Ascending aorta (tissue), 2 donors: ENCODE results near the gene ABCA10. TPM values are rescaled to one million over a fixed set of nuclear protein-coding genes. Genes with fewer than 3 reads are reported as not detected.

Source experiments
- DNase-seq, 2 donors: peaks; one replicate each; pipeline ENCODE4 v3.0.0-alpha.2; 2019; ENCODE audit warnings: low spot score in 2 of 2
- H3K27ac ChIP-seq, 2 donors: fragments of 200-600 bp; sonication (generic); one replicate each; pipeline ENCODE4 v1.5.1; 2016 to 2017; ENCODE audit warnings: mild to moderate bottlenecking in 1 of 2
- H3K27me3 ChIP-seq: fragments of 200-600 bp; sonication (generic); one replicate; pipeline ENCODE4 v1.5.1; 2017
- H3K36me3 ChIP-seq, 2 donors: fragments of 200-600 bp; sonication (generic); one replicate each; pipeline ENCODE4 v1.5.1; 2016
- H3K4me1 ChIP-seq, 2 donors: fragments of 200-600 bp; sonication (generic); one replicate each; pipeline ENCODE4 v1.5.1; 2016 to 2017; ENCODE audit warnings: mild to moderate bottlenecking in 1 of 2
- H3K4me3 ChIP-seq, 2 donors: fragments of 200-600 bp; sonication (generic); one replicate each; pipeline ENCODE4 v1.5.1; 2016 to 2017; ENCODE audit warnings: mild to moderate bottlenecking in 1 of 2
- H3K9me3 ChIP-seq, 2 donors: fragments of 200-600 bp; sonication (generic); one replicate each; pipeline ENCODE4 v1.5.1; 2016
- intact Hi-C: fragments of 100-400 bp; cut with DNase I; formaldehyde crosslinking; loops from one replicate; pipeline ENCODE4 v1.15.1; 2023
- total RNA-seq: library from RNA; depleted of rRNA; stranded (reverse); fragments of >200 nt; gene quantifications from one replicate; pipeline ENCODE4 v1.1.0, GENCODE V29; 2016
- TF ChIP-seq, protein P1 (sequence below), 3 experiments: fragments of 200-600 bp in 2 of 3; fragments of 450-650 bp in 1 of 3; sonication (generic) in 2 of 3; IDR thresholded peaks; one replicate each; pipeline ENCODE4 v1.5.1; 2016 to 2019; ENCODE audit warnings: antibody characterized with exemption in 3 of 3, mild to moderate bottlenecking in 1 of 3, moderate library complexity in 1 of 3

Gene ABCA10
- total RNA-seq, 1 donor from 2014 or later, result 6.8 TPM

DNA sequence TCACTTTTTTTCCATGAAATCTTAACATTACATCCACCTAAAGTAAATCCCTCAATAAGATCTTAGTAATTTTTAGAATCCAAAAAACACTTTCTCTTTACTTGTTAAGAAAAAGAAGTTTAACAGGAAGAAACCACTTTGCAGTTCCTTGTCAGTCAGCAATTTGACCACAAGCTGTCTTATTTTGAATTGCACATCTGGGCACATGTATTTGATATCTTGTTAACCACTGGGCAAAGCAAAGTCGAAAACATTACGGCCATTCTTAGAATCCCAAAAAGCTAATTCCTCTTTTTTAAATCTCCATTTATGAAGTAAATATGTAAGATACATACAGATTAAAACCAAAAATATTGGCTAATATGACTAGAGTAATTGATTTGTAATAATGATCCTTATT lies 1.1 kb downstream of the ABCA10 start:
- Histone ChIP-seq H3K4me1 (no peaks in the 10 kb centered on the region), H3K4me3 (no peak overlapping the region), H3K9me3 (peaks cover 2 to 3% of the 10 kb centered on the region in 2 donors), H3K27ac (no peak overlapping the region), H3K27me3 (no peaks in the 10 kb centered on the region), H3K36me3 (no peaks in the 10 kb centered on the region)
- TF ChIP-seq, protein P1, sequence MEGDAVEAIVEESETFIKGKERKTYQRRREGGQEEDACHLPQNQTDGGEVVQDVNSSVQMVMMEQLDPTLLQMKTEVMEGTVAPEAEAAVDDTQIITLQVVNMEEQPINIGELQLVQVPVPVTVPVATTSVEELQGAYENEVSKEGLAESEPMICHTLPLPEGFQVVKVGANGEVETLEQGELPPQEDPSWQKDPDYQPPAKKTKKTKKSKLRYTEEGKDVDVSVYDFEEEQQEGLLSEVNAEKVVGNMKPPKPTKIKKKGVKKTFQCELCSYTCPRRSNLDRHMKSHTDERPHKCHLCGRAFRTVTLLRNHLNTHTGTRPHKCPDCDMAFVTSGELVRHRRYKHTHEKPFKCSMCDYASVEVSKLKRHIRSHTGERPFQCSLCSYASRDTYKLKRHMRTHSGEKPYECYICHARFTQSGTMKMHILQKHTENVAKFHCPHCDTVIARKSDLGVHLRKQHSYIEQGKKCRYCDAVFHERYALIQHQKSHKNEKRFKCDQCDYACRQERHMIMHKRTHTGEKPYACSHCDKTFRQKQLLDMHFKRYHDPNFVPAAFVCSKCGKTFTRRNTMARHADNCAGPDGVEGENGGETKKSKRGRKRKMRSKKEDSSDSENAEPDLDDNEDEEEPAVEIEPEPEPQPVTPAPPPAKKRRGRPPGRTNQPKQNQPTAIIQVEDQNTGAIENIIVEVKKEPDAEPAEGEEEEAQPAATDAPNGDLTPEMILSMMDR (IDR thresholded peaks at IDR 0.05), result no peak
- intact Hi-C loops, result no loop called here
- DNase-seq, result no peak

DNA sequence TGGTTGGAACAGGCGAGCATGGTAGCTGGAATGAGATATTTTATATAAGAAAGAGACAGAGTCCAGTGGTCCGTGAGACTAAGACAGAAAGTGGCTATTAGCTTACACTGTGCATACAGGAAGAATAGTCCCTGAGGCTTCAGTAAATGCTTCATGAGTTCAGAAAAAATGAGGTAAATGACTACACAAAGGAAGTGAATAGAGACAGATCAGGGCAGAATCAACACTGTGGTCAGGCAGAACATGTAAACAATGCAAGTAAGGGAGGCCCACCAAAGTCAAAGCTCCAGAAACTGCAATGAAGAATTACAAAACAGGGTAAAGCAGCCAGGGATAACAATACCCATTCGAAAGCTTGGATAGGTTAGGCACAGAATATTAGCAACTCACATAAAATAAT lies 4.8 kb downstream of the ABCA10 start:
- Histone ChIP-seq H3K27me3 (no peaks in the 10 kb centered on the region), H3K36me3 (no peaks in the 10 kb centered on the region), H3K4me1 (no peaks in the 10 kb centered on the region), H3K9me3 (no peaks in the 10 kb centered on the region), H3K27ac (no peak overlapping the region), H3K4me3 (no peak overlapping the region)
- intact Hi-C loops, result no loop called here
- no peak for DNase-seq
- TF ChIP-seq, protein P1 (IDR thresholded peaks at IDR 0.05), result no peak

DNA sequence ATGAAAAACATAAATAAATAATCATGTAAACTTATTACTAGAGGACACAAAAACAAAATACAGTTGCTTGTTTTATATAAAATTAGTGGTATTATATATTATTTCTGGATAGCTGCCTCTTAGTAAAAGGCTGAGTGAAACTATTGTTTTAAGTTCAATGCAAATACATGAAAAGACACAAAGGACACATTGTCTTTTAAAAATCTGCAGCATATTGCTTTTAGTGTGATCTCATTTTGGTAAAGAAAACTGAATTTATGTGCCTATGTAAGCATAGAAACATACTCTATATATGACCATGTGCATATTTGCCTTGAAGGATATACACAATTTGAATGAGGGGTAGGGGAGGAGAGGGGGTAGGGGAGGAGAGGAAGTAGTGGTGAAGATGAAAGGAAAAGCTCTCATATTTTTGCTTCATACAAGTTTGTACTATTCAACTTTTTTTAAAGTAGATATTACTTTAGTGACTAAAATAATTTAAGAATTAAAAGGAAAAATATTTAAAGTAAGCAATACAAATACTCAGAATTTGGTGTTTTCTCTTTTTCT lies 5.8 kb downstream of the ABCA10 start:
- H3K36me3 ChIP-seq, result no peaks in the 10 kb centered on the region
- H3K9me3 ChIP-seq, result no peaks in the 10 kb centered on the region
- intact Hi-C loops, result no loop called here
- no peaks in the 10 kb centered on the region for H3K27me3 ChIP-seq
- no peak overlapping the region for H3K27ac ChIP-seq
- TF ChIP-seq, protein P1 (IDR thresholded peaks at IDR 0.05), result no peak
- no peaks in the 10 kb centered on the region for H3K4me1 ChIP-seq
- DNase-seq, result no peak
- H3K4me3 ChIP-seq, result no peak overlapping the region

DNA sequence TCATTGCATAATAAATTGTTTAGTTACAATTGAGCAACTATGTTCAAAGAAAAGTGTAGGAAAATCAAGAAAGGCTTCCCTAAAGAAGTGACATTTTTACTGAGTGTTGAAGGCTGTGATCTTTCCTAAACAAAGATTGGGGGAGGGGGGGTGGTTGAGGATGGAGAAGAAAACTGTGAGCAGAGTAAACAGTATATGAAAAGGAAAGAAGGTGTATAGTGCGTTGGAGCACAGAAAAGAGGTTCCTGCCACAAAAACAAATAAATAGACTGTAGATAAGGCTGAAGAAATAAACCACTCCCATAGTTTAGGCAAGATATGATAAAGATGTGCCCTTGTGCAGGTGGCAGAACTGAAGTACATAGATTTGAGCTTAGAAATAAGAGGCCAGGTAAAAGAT lies 8.5 kb downstream of the ABCA10 start:
- intact Hi-C loops, result no loop called here
- TF ChIP-seq, protein P1 (IDR thresholded peaks at IDR 0.05), result no peak
- Histone ChIP-seq H3K9me3 (no peaks in the 10 kb centered on the region), H3K27ac (no peak overlapping the region), H3K27me3 (no peaks in the 10 kb centered on the region), H3K4me1 (no peaks in the 10 kb centered on the region), H3K36me3 (no peaks in the 10 kb centered on the region), H3K4me3 (no peak overlapping the region)
- no peak for DNase-seq

DNA sequence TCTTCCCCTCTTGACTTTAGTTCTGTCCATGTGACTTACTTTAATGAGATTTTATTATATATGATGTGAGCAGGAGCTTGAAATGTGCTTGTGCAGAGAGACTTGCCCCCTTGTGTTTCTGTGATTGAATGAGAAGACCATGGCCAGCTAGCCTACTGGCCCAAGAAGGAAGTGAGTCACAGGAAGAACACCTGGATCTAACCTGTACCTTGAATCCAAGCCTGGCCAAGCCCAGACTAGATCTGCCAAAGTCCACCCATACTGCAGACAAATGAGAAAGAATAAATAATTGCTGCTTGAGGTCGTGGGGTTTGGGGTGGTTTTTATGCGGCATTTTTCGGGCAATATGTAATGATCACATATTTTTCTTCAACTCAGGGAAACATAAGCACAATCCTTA lies 9.6 kb downstream of the ABCA10 start:
- Histone ChIP-seq H3K4me1 (no peaks in the 10 kb centered on the region), H3K27ac (no peak overlapping the region), H3K9me3 (no peaks in the 10 kb centered on the region), H3K27me3 (no peaks in the 10 kb centered on the region), H3K4me3 (no peak overlapping the region), H3K36me3 (no peaks in the 10 kb centered on the region)
- no peak for DNase-seq
- TF ChIP-seq, protein P1 (IDR thresholded peaks at IDR 0.05), result no peak
- intact Hi-C loops, result no loop called here
